HUES64 (cell line): Measurements from ENCODE around the gene HEXIM2. TPM values are rescaled to one million over a fixed set of nuclear protein-coding genes. Genes with fewer than 3 reads are reported as not detected.

Source experiments
- H3K27ac ChIP-seq: 2 replicates; pipeline ENCODE4 v1.7.0; 2013; ENCODE audit warnings: low read depth, low read length, inconsistent platforms
- H3K27me3 ChIP-seq: 2 replicates; pipeline ENCODE4 v1.6.1; 2013; ENCODE audit warnings: mild to moderate bottlenecking, low read length; ENCODE audit not compliant: insufficient read depth
- H3K36me3 ChIP-seq: 2 replicates; pipeline ENCODE4 v1.6.1; 2013; ENCODE audit warnings: mild to moderate bottlenecking, low read length; ENCODE audit not compliant: insufficient read depth
- H3K4me1 ChIP-seq: 2 replicates; pipeline ENCODE4 v1.6.1; 2013; ENCODE audit warnings: mild to moderate bottlenecking, low read length, moderate library complexity; ENCODE audit not compliant: insufficient read depth
- H3K4me3 ChIP-seq: 2 replicates; pipeline ENCODE4 v1.5.1; 2013; ENCODE audit warnings: mild to moderate bottlenecking, low read length, moderate library complexity
- H3K9ac ChIP-seq: 2 replicates; pipeline ENCODE4 v1.6.1; 2013; ENCODE audit warnings: mild to moderate bottlenecking, low read depth, low read length
- H3K9me3 ChIP-seq: 2 replicates; pipeline ENCODE4 v1.6.1; 2013; ENCODE audit warnings: low read depth, low read length; ENCODE audit not compliant: insufficient read depth
- WGBS: fragments of 150-250, 120-280 bp; methylation state at CpG from one replicate; pipeline ENCODE4 v1.1.7; 2013; ENCODE audit warnings: missing lambda C conversion rate; 5-methylcytosine and 5-hydroxymethylcytosine counted together
- polyA plus RNA-seq, 2 experiments: library from polyadenylated mRNA; stranded (reverse); fragments of 50-300 nt; gene quantifications; one replicate each; pipeline ENCODE4 v1.2.3, GENCODE V29; 2013

The HEXIM2 gene
- polyA plus RNA-seq (2013, experiment 1 of 2): 7.7 TPM
- 6.8 TPM for polyA plus RNA-seq (2013, experiment 2 of 2)

DNA sequence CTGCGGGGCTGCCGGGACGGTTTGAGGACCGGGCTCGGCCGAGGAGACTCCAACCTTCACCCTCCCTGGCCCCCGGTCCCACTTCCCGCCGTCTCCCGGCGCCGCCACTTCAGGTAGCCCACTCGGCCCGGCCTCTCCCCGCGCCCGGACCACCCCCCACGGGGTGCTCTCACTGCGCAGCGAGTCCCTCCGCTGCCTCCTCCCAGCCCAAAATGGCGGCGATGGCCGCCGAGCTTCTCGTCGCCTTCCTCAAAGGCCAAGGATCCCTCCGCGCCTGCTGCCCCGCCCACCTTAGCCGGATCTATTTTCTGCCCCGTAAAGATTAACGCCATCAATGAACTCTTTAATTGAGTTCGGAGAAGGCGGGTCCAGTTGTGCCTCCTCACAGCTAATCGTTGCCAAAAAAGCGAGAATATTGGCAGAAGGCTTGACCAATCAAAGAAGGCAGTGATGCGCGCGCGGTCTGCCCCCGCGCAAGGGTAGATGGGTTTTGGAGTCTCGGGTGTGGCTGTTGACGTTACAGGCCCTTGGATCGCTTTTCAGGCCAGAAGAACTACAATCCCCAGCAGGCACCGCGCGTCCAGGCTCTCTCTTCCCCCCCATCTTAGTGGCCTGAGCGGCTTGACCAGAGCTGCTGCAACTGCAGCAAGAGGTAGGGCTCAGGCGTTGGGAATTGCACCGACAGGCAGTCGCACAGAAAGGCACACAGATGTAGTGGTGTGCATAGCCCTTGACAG, at the start of gene HEXIM2:
HEXIM2 (plus strand) TSS at position 588 of the 737 bp plus-strand sequence. CDS start 919 bp downstream, outside the sequence.
- H3K4me3 ChIP-seq: peak within 1 kb of the TSS; percentile 83
- H3K36me3 ChIP-seq: 0 out of 2 replicates have a peak, but pooled peaks cover 4% of the 10 kb centered on the region
- no peaks in the 10 kb centered on the region for H3K27me3 ChIP-seq
- H3K27ac ChIP-seq: peak within 1 kb of the TSS; percentile 99
- H3K4me1 ChIP-seq: peaks cover 18% of the 10 kb centered on the region
- H3K9me3 ChIP-seq: no peaks in the 10 kb centered on the region
- H3K9ac ChIP-seq: peak within 1 kb of the TSS; percentile 99
- WGBS: under 1% methylated on average over 53 of the region's 53 CpGs

DNA sequence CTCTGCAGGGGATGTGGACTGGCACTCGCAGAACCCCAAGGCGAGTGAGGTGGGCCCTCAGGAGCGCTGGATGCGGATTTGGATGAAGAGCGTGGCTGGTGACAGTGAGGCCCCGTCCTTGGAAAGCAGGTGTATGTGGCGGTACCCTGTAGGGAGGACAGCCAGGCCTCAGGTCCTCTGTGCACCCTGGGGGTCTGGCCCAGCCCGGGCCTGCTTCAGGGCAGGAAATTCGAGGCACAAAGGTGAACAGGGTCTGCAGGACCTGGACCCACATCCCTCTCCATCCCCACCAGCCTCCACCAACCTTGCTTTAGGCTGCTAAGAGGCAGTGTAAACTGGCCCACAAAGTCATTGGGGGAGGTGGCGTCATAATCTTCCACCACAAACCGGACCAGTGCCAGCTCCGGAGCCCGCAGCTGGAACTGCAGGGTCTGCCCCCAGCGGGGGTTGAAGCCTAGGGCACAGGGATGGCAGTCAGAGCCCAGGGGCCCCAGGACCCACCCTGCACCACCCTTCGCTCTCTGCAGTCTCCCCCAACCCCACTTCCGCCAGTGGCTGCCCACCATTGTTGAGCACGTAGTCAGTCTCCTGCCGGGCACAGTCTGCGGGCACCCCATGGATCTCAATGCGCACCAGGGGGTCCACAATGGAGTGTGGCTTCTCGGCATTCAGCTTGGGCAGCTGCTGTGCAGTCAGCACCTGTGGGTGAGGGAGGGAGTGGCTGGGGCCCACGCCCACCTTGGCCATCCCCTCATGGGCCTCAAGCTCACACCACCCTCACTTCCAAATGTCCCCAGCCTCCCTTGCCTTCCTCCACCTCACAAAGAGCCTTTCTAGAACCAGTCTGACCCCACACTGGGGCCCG, 48.9 kb upstream of the HEXIM2 start:
- no peaks in the 10 kb centered on the region for H3K4me1 ChIP-seq
- 92% methylated on average over 23 of the region's 23 CpGs for WGBS
- H3K27ac ChIP-seq: no peak overlapping the region
- H3K27me3 ChIP-seq: no peaks in the 10 kb centered on the region
- H3K36me3 ChIP-seq: peaks cover 15% of the 10 kb centered on the region
- H3K4me3 ChIP-seq: no peak overlapping the region
- no peaks in the 10 kb centered on the region for H3K9me3 ChIP-seq
- H3K9ac ChIP-seq: no peak overlapping the region

- H3K9me3 ChIP-seq: no peaks in the 10 kb centered on the region
- H3K27me3 ChIP-seq: no peaks in the 10 kb centered on the region
- H3K4me1 ChIP-seq: no peaks in the 10 kb centered on the region
- WGBS: 92% methylated on average over 9 of the region's 9 CpGs
- H3K9ac ChIP-seq: no peak overlapping the region
- H3K36me3 ChIP-seq: peaks cover 9% of the 10 kb centered on the region
- H3K4me3 ChIP-seq: no peak overlapping the region
- no peak overlapping the region for H3K27ac ChIP-seq
Measured at GRCh38 chr17:45113424-45113754, 48.3 kb upstream of the HEXIM2 start.

- Histone ChIP-seq H3K27ac (no peak overlapping the region), H3K27me3 (no peaks in the 10 kb centered on the region), H3K4me3 (no peak overlapping the region), H3K9ac (no peak overlapping the region), H3K9me3 (no peaks in the 10 kb centered on the region), H3K36me3 (no peaks in the 10 kb centered on the region), H3K4me1 (no peaks in the 10 kb centered on the region)
- WGBS: 90% methylated on average over 19 of the region's 19 CpGs
Measured at GRCh38 chr17:45114117-45114932, 47.4 kb upstream of the HEXIM2 start.

- Histone ChIP-seq H3K4me1 (no peaks in the 10 kb centered on the region), H3K4me3 (no peak overlapping the region), H3K27ac (no peak overlapping the region), H3K9me3 (no peaks in the 10 kb centered on the region), H3K36me3 (no peaks in the 10 kb centered on the region), H3K27me3 (no peaks in the 10 kb centered on the region), H3K9ac (no peak overlapping the region)
- WGBS: 93% methylated on average over 26 of the region's 26 CpGs
Measured at GRCh38 chr17:45115015-45115625, 46.6 kb upstream of the HEXIM2 start.

DNA sequence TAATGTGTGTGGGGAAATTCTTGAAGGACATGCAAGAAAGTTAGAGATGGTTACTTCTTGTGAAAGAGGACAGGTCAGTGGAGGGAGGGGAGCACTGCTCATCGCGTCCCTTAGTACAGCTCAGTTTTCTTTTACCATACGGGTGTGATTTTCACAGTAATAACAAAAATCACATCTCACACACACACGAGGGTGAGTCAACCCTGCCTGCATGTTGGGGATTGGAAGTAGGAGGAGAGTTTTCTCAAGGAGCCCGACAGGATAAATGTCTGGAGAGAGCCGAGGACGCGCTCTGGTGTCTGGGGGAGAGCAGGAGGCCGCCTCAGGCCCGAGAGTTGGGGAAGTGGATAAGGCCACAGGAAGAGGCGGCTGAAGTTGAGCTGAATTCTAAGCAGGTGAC, 45.8 kb upstream of the HEXIM2 start:
- WGBS: 85% methylated on average over 8 of the region's 11 CpGs
- no peak overlapping the region for H3K9ac ChIP-seq
- H3K36me3 ChIP-seq: no peaks in the 10 kb centered on the region
- H3K27me3 ChIP-seq: no peaks in the 10 kb centered on the region
- no peaks in the 10 kb centered on the region for H3K9me3 ChIP-seq
- no peak overlapping the region for H3K4me3 ChIP-seq
- H3K4me1 ChIP-seq: no peaks in the 10 kb centered on the region
- H3K27ac ChIP-seq: no peak overlapping the region

DNA sequence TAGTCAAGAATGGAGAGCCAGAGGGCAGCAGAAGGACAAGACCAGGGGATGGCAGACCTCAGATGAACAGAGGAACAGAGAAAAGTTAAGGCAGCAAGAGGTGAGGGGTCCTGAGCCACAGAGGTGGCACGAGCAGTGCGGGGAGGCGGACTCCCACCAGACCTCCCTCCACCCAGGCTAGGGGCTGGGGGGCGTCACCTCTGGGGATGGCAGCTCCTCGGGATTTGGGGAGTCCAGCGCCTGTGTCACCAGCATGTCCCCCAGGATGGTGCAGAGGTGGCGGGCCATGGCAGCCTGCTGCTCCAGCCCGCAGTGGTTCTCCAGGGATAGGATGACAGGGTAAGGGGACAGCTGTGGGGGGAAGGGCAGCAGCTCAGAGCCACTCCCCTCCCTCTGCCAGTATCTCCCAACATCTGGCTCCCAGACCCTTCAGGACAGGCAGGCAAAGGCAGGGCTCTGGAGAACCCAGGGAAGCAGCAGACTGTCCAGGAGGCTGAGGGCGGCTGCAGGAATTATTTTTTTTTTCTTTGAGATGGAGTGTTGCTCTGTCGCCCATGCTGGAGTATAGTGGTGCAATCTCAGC, 45.1 kb upstream of the HEXIM2 start:
- WGBS: 89% methylated on average over 9 of the region's 10 CpGs
- no peak overlapping the region for H3K27ac ChIP-seq

GRCh38 chr17:45117334-45117733, 44.3 kb upstream of the HEXIM2 start:
- no peaks in the 10 kb centered on the region for H3K27me3 ChIP-seq
- no peak overlapping the region for H3K4me3 ChIP-seq
- no peaks in the 10 kb centered on the region for H3K36me3 ChIP-seq
- H3K9me3 ChIP-seq: no peaks in the 10 kb centered on the region
- no peak overlapping the region for H3K27ac ChIP-seq
- H3K4me1 ChIP-seq: no peaks in the 10 kb centered on the region
- WGBS: 97% methylated on average over 4 of the region's 4 CpGs
- H3K9ac ChIP-seq: no peak overlapping the region

More for the DNA sequence above, 45.1 kb upstream of the HEXIM2 start:
- no peaks in the 10 kb centered on the region for H3K27me3 ChIP-seq
- H3K9ac ChIP-seq: no peak overlapping the region
- no peak overlapping the region for H3K4me3 ChIP-seq
- no peaks in the 10 kb centered on the region for H3K36me3 ChIP-seq
- H3K4me1 ChIP-seq: no peaks in the 10 kb centered on the region
- no peaks in the 10 kb centered on the region for H3K9me3 ChIP-seq

GRCh38 chr17:45117848-45118646, 43.6 kb upstream of the HEXIM2 start:
- no peak overlapping the region for H3K27ac ChIP-seq
- no peak overlapping the region for H3K4me3 ChIP-seq
- no peak overlapping the region for H3K9ac ChIP-seq
- WGBS: 94% methylated on average over 20 of the region's 20 CpGs
- H3K36me3 ChIP-seq: no peaks in the 10 kb centered on the region
- no peaks in the 10 kb centered on the region for H3K4me1 ChIP-seq
- H3K27me3 ChIP-seq: no peaks in the 10 kb centered on the region
- H3K9me3 ChIP-seq: no peaks in the 10 kb centered on the region

- Histone ChIP-seq H3K27ac (no peak overlapping the region), H3K36me3 (no peaks in the 10 kb centered on the region), H3K4me1 (no peaks in the 10 kb centered on the region), H3K4me3 (no peak overlapping the region), H3K9me3 (no peaks in the 10 kb centered on the region), H3K9ac (no peak overlapping the region), H3K27me3 (no peaks in the 10 kb centered on the region)
- 95% methylated on average over 23 of the region's 23 CpGs for WGBS
Measured at GRCh38 chr17:45118691-45119090, 43.0 kb upstream of the HEXIM2 start.
